Panc1 (cell line): ENCODE measurements around the gene CADPS2. TPM values are rescaled to one million over a fixed set of nuclear protein-coding genes. Genes with fewer than 3 reads are reported as not detected.

Experiments used
- ATAC-seq: fragments of 200-7000 bp; cut with Tn5 transposase; 2 replicates; pipeline ENCODE4 v1.9.1; 2020; ENCODE audit warnings: mild to moderate bottlenecking, moderate library complexity
- BruUV-seq: library from RNA; stranded (reverse); fragments of 400-500 nt; replicated peaks from 2 replicates; lab custom pipeline; 2021; lab: Mats Ljungman, UMichigan
- CTCF ChIA-PET: fragments of 300-600 bp; sonication (Branson Sonifier 250); formaldehyde crosslinking; loops from one replicate; lab custom pipeline; 2022; ENCODE audit warnings: antibody characterized with exemption; lab: Charles Lee
- POLR2A ChIA-PET: fragments of 300-600 bp; sonication (Branson Sonifier 250); formaldehyde crosslinking; loops from one replicate; lab custom pipeline; 2022; ENCODE audit warnings: antibody characterized with exemption; lab: Charles Lee
- DNase-seq: peaks from one replicate; pipeline ENCODE4 v3.0.0-alpha.2; 2010; ENCODE audit warnings: low read depth, low spot score
- H3K27ac ChIP-seq: 2 replicates; pipeline ENCODE4 v1.5.1; 2011; ENCODE audit warnings: mild to moderate bottlenecking, low read length, inconsistent platforms
- H3K27me3 ChIP-seq: fragments of 200-500 bp; sonication (Bioruptor generic); 2 replicates; pipeline ENCODE4 v1.6.0; 2014; ENCODE audit warnings: low read length, inconsistent platforms; ENCODE audit not compliant: control insufficient read depth, insufficient read depth
- H3K36me3 ChIP-seq: fragments of 200-500 bp; sonication (Bioruptor generic); 2 replicates; pipeline ENCODE4 v1.5.1; 2014; ENCODE audit warnings: inconsistent platforms, mild to moderate bottlenecking, low read length, moderate library complexity; ENCODE audit not compliant: control insufficient read depth, insufficient read depth
- H3K4me1 ChIP-seq: 2 replicates; pipeline ENCODE4 v1.5.1; 2011; ENCODE audit warnings: inconsistent platforms, mild to moderate bottlenecking, low read length, moderate library complexity; ENCODE audit not compliant: control insufficient read depth, insufficient read depth
- H3K4me3 ChIP-seq, 2 experiments: 2 replicates each; pipeline ENCODE4 v1.5.1; 2011 to 2012; ENCODE audit warnings: low read depth in 2 of 2, low read length in 2 of 2, mild to moderate bottlenecking in 2 of 2, inconsistent platforms in 1 of 2, moderate library complexity in 1 of 2
- H3K9me3 ChIP-seq: fragments of 200-500 bp; sonication (Bioruptor generic); 2 replicates; pipeline ENCODE4 v1.5.1; 2014; ENCODE audit warnings: low read depth, mild to moderate bottlenecking, inconsistent platforms, low read length, moderate library complexity; ENCODE audit not compliant: control insufficient read depth, insufficient read depth
- CTCF ChIP-seq: fragments of 450-650 bp; IDR thresholded peaks from 2 replicates; pipeline ENCODE4 v1.5.1; 2017; ENCODE audit warnings: mild to moderate bottlenecking
- POLR2AphosphoS5 ChIP-seq: IDR thresholded peaks from 2 replicates; pipeline ENCODE4 v1.6.1; 2012; ENCODE audit warnings: mild to moderate bottlenecking, low read depth, low read length, moderate library complexity
- REST ChIP-seq, 2 experiments: IDR thresholded peaks; 2 replicates each; pipeline ENCODE4 v1.6.1; 2011 to 2012; ENCODE audit warnings: low read depth in 2 of 2, control low read depth in 1 of 2, low read length in 1 of 2, mild to moderate bottlenecking in 1 of 2, moderate library complexity in 1 of 2; ENCODE audit not compliant: insufficient read depth in 1 of 2
- SIN3A ChIP-seq: IDR thresholded peaks from 2 replicates; pipeline ENCODE4 v1.6.1; 2012; ENCODE audit warnings: low read depth, mild to moderate bottlenecking, low read length, moderate library complexity, borderline replicate concordance; ENCODE audit not compliant: insufficient read depth
- TCF7L2 ChIP-seq: IDR thresholded peaks from 2 replicates; pipeline ENCODE4 v1.6.1; 2011; ENCODE audit warnings: mild to moderate bottlenecking, low read depth, low read length, inconsistent platforms
- in situ Hi-C: cut with HindIII; loops from 2 replicates; pipeline ENCODE4 v1.10.0; 2016; ENCODE audit warnings: low sequenced_read_pairs, low pct_unique_long_range_greater_than_20kb
- intact Hi-C: fragments of 100-400 bp; cut with micrococcal nuclease; formaldehyde crosslinking; loops from one replicate; pipeline ENCODE4 v1.10.0; 2022; ENCODE audit not compliant: unreplicated experiment
- total RNA-seq: library from RNA; stranded (reverse); gene quantifications from one replicate; pipeline ENCODE4 v1.2.1, GENCODE V29; 2021; ENCODE audit not compliant: unreplicated experiment

Gene CADPS2
- total RNA-seq, 1 experiment from 2014 or later = 1.6 TPM

- ChIA-PET POLR2A (no interaction called here), CTCF (no interaction called here)
- Histone ChIP-seq H3K27me3 (peaks cover 25% of the 10 kb centered on the region), H3K27ac (no peak overlapping the region), H3K4me3 (no peak overlapping the region), H3K36me3 (no peaks in the 10 kb centered on the region; the same call in 1 of the 2 replicates), H3K4me1 (no peaks in the 10 kb centered on the region; the same call in 1 of the 2 replicates), H3K9me3 (no peaks in the 10 kb centered on the region)
- ATAC-seq (no peak), DNase-seq (no peak)
- intact Hi-C loops = loop anchor here (5.0 kb wide), 1 partner anchor 263 kb away; no protein-coding TSS in a partner anchor
- in situ Hi-C loops = no loop called here
- TF ChIP-seq REST (IDR thresholded peaks at IDR 0.05; ENCODE audit: insufficient read depth in 1 of 2, low read depth in 2 of 2, low read length in 1 of 2) (no peak), CTCF (no peak), TCF7L2 (no peak), SIN3A (no peak), POLR2AphosphoS5 (no peak)
- no TSS peak for BruUV-seq
Observed at GRCh38 chr7:122889116-122889515, 2.9 kb upstream of the CADPS2 start.

- no peaks in the 10 kb centered on the region; the same call in 1 of the 2 replicates for H3K4me1 ChIP-seq
- no peaks in the 10 kb centered on the region for H3K9me3 ChIP-seq
- no peak overlapping the region for H3K27ac ChIP-seq
- CTCF ChIA-PET = no interaction called here
- POLR2A ChIA-PET = no interaction called here
- no peak for TF ChIP-seq TCF7L2
- TF ChIP-seq CTCF = no peak
- TF ChIP-seq SIN3A = no peak
- no peak for TF ChIP-seq POLR2AphosphoS5
- no peak for TF ChIP-seq REST (IDR thresholded peaks at IDR 0.05; ENCODE audit: insufficient read depth in 1 of 2, low read depth in 2 of 2, low read length in 1 of 2)
- H3K36me3 ChIP-seq = no peaks in the 10 kb centered on the region; the same call in 1 of the 2 replicates
- intact Hi-C loops = loop anchor here (5.0 kb wide), 1 partner anchor 264 kb away; no protein-coding TSS in a partner anchor
- ATAC-seq (no peak), DNase-seq (no peak)
- peaks cover 27% of the 10 kb centered on the region for H3K27me3 ChIP-seq
- no peak overlapping the region for H3K4me3 ChIP-seq
- in situ Hi-C loops = no loop called here
- no TSS peak for BruUV-seq
Observed at GRCh38 chr7:122887848-122888247, 1.6 kb upstream of the CADPS2 start.
